NCI-H2227 (cell line): ENCODE data around the gene BCL11B.

Source experiments
- DNase-seq: peaks from one replicate; lab custom pipeline; 2025; ENCODE audit not compliant: unreplicated experiment; lab: John Stamatoyannopoulos, UW

BCL11B gene

DNA sequence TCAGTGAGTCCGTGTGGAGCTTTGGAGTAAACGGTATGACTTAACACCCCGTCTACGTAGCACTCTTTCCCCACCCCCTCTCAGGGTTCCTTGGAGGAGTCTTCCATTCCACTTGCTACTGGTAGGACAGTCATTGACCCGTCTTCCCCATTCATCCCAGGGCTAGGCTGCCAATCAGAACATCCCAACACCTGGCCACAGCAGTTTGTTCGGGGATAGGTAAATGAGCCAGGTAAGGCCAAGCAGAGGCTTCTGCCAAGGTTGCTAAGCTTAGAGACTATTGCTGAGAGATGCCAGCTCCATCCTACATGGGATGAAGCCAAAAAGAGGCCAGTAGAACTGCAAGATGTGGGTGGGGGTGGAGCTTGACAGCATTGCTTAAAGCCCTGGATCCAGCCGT is 130.8 kb downstream of the BCL11B start:
- no peak for DNase-seq

DNA sequence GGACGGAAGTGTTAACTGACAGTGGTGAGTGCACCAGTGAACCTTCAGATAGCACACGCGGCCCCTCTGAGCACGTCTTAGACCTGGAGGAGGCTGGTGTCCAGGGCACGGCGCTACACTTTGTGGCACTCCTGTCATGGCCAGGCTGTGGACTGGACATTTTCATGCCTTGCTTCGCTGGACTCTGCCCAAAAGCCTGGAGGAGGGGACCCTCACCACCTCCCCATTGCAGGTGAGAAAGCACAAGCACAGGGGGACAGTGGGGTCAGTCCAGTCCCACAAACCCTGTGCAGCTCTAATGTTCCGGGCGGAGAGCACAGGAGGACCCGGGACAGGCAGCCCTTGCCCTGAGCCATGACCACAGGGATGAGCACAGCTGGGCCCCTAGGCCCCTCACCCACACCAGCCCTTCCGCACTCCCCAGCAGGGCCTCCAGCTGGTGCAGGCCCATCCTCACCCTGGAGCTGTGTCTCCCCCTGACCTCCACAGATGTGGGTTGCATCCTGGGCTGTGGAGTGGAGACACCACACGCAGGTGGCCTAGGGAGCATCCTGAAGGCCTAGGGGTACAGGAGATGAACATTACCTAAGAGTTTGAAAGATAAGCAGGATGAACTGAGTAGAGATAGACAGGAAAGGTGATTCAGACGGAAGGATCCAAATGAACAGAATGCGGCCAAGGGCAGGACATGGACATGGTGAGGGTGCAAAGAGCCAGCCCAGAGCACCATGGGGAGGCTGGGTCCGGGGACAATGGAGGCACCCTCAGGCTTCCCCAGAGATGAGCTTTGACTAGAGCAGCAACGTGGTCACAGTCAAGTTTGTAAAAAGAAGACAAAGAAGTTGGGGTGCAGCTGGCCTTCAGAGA is 132.8 kb downstream of the BCL11B start:
- no peak for DNase-seq

DNA sequence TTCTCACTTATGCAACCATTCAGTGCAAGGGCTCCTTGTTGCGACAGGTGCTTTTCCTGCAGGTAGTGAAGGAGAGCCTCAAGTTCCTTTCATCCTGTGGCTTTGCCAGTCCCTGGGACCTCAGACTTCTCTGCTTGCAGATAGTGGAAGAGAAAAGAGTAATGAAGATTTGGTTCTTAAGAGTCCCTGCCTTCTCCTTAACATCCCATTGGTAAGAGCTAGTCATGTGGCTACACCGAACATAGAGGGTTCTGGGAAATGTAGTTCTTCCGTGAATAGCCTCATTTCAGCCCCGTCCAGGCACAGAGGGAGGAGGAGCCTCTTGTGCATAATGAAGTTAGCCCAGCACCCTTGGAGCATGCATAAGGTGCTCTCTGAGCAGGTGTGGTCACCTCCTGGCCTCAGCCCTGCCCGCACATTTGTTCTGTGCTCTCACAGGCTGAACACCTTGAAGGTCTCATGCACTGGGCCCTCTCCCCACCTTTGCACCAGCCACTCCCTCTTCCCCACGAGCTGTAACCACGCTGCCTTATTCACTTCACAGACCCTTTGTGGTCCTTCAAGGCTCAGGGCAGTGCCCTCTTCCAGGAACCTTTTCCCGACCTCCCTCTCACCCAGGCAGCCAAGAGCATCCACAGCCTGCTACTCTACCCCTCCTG is 134.0 kb downstream of the BCL11B start:
- DNase-seq = no peak

DNA sequence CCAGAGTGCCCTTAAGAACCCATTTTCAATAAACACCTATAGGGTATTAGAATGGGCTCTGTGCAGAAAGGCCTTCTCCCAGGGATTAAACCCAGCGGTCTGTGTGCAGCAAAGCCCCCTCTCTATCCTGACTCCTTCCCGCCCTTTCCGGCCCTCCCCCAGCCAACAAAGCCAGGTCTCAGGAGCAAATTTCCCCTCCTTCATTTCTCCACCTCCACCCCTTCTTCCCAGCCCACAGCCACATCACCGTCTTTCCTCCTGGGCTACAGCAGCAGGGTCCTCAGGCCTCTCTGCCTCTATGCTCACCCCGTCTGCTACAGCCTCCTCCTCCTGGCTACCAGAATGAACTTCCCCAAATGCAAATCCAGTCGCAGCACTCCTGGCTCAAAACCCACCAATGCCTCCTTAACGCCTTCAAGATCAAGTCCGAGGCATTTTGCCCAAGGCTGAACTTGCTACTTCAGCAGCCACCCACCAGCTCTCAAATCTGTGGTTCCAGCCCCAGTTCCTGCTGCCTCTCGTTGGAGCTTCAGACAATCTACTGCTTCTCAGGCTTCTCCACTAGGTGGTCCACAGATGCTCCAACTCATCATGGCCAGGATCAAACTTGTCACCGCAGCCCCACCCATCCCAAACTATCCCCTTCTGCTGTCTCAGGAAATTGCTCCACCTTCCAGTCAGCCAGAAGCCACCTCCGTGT is 134.8 kb downstream of the BCL11B start:
- DNase-seq = no peak

DNA sequence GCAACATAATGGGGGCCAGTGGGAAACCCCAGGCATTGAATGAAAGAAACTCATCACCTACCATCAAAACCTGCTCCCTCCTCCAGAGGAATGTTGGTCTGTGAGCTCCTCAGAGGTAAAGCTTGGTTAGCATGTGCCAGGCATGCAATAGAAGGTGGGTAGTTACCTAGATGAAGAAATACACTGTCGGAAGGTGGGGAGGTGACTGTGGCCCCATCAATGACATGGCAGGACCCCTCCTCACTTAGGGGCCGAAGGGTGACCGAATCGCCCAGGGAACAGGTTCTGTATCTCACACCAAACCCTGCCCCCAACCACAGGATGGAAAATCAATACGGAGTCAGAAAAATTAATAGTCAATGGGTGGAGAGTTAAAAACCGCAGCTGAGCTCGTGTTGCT is 135.6 kb downstream of the BCL11B start:
- DNase-seq = no peak

DNA sequence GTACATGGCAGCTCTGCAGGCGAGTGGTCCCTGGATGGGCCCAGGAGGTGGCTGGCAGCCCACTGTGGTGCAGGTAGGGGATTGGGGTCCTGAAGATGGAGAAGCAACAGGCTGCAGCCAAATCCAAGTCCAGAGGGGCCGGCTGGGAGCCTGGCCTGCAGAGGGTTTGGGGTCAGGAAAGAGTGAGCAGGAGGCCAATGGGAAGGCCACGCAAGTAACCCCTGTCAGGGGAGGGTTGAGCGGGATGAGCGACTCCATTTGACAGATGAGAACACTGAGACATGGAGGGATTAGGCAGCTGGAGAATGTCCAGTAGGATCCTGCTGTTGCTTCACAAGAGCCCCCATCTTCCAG is 136.0 kb downstream of the BCL11B start:
- DNase-seq = no peak

DNA sequence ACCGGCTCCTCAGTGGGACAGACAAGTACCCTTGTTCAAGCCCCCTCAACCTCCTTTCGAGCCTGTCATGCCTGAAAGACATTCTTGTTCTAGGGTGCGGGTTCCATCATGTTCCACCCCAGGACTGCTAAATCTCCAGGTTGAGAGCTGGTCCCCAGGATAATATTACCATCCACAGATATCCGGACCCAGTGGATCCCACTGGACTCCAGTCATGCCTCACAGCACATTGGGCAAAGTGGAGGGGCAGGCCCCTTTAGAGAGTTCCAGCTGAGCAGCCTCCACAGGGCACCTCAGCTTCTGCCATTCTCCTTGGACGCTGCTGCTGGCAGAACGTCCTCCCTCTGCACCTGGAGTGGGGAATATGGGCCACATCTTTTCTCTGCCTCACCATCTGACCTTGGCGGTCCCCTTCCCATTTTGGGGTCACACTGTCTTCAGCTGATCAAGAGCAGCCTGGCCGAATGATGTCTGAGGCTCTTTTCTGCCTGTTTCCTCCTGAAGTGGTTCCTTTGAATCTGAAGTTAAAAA is 137.4 kb downstream of the BCL11B start:
- DNase-seq = no peak

DNA sequence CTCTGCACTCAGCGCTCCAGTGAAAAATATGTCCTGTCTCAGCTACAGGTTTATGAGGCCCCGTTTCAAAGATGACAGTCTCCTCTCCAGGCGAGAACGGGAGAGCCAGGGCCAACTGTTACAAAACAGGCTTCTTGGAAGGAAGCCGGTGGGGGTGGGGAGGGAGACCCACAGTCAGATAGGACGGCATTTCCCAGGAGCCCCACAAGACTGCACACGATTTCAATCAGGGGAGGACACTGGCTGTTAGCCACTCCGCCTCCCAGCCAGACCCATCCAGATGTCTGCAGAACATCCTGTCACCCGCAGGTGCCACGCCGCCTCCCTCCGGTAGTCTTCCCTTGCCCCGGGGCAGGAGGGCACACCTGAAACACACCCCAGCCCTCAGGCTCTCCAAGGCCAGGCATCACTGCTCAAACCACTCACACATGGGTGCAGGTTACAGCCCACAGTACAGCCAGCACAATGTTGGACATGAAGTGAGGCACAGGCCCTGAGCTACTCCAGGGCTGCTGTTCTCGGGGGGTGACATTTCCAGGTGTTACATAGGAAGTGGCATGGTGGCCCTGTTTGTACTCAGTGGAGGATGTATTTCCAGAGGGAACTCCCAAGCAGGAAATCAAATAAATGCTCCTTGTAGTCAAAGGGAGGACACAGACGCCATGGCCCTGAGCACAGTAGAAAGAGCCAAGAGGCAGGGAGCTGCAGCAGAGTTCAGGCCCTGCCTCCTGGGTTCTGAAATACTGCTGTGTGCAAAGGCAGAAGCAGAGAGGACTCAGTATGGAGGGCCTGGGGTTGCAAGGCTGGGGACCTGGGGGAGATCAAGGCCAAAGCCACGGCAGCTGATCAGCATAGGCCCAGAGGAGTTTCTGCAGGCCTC is 138.1 kb downstream of the BCL11B start:
- no peak for DNase-seq

DNA sequence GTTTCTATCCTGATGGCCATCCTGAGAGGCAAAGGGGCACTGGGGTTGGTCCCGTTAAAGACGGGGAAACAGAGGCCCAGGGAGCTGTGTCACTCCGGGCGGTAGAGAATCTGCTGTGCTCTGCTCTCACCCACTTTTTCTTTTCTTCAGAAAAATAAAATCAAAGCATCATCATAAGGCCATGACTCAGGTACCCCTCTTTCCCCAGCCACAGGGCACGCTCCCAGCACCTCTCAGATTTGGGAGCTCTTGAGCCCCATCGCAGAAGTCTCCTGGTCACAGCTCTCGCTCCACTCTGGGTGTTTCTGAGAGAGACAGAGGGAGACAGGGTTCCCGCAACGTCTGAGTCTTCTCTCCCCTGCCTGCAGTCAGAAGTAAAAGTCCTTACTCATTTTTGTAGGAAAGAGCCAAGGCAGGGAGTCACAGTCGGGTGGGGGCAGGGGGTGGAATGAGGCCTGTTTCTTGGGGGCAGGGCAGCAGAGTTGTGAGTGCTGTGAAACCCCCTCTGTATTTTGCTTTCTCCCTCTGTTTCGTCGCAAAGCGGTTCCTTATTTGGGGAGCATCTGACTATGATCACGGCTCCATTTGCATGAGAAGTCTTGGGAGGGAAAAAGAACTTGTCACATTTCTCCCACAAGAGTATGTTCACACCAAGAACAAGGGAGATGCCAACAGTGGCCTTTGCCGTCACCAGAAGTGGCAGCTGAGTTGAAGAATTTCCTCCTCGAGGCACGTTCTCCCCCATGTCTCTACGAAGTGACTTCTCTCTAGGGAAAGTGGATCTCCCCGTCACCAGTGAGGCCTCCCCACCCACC is 139.0 kb downstream of the BCL11B start:
- DNase-seq = no peak

DNA sequence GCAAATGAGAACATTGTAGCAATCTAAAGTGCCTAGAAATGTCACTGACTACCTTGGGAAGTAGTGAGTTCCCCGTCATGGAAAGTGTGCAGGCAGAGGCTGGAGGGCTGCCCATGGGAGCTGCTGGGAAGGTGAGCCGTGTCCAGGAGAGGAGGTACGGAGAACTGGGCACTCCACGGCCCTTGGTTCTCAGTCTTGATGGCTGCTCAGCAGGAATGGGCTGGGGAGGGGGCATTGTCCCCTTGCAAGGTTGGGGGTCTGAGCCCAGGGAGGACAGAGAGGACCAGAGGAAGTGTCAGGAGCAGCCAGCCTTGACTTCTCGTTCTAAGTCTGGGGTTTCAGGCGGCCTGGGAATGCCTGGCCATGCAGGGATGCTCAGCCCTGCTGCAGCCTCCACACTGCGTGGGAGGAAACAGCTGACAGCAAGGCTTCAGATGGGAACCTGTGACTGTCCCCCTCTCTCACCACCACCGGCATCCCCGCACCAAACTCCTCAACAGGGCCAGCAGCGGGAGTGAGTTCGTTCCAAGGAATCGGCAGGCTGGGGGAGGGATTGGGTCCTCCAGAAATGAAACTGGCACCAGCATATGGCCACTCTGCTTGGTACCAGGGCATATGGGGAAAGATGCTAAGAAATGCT is 140.2 kb downstream of the BCL11B start:
- DNase-seq = no peak

DNA sequence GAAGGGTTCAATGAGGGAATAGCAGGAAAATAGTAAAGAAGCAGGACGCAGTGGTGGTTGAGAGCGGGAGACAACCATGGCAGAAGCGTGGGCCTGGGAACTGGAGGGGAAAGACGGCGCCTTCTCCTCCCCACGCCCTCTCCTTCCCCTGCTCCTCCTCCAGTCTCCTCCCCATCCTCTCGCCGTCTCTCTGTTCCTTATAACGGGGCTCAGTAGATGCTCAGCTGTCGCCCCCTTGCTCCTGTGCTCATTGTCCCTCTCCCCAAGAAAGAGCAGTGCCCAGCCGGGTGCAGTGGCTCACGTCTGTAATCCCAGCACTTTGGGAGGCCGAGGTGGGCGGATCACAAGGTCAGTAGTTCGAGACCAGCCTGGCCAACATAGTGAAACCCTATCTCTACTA is 142.0 kb downstream of the BCL11B start:
- no peak for DNase-seq

DNA sequence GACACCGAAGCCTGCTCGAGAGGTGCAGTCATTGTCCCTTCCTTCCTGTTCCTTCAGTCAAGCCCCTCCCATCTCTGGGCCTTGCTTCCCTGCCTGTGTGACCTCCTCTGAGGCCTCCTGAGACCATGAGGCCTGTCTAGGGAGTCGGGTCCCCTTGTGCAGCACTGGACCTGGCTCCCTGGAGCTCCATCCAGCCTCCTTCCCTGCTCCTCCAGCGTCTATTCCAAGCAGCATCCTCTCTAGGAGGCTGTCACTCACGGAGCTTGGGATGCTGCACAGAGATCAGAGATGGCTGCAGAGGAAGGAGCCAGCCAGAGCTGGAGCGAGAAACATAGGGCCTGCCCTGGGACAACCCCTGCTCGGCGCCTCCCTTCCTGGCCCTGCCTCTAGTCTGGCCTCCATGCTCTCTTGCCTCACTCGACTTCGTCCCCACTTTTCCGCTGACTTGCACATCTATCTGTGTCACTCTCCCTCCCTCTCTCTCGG is 142.7 kb downstream of the BCL11B start:
- no peak for DNase-seq

DNA sequence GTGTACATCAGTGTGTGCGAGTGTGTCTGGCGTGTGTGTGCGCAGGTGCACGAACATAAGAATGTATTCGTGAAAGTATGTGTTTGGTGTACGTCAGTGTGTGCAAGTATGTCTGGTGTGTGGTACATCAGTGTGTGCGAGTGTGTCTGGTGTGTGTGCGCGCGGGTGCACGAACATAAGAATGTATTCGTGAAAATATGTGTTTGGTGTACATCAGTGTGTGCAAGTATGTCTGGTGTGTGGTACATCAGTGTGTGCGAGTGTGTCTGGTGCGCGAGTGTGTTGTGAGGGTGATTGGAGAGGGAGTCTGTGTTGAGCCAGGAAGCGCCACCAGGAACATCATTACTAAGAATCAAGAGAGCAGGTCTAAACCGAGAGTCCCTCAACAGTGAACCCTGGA is 143.8 kb downstream of the BCL11B start:
- DNase-seq = no peak

DNA sequence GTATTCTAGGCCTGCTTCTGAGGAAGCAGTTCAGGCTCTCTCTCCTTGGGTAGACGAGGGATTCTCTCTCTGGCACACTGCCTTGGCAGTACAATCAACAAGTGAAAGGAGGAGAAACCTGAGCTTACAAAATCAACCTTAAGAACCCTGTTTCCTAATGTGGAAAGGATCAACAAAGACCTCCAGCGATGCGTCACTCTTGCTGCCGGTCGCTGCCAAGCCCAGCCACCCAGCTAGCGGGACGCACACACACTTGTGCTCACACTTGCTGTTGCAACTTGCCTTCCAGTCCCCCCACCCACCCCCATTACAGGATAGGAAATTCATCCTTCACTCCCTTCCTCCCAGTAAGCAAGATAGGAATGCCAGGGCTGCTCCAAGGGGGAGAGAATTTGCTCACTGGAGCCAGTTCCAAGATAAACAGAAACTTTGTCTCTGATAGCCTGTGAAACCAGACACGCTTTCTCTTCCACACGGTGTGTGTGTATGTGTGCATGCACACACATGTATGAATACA is 144.3 kb downstream of the BCL11B start:
- no peak for DNase-seq

DNA sequence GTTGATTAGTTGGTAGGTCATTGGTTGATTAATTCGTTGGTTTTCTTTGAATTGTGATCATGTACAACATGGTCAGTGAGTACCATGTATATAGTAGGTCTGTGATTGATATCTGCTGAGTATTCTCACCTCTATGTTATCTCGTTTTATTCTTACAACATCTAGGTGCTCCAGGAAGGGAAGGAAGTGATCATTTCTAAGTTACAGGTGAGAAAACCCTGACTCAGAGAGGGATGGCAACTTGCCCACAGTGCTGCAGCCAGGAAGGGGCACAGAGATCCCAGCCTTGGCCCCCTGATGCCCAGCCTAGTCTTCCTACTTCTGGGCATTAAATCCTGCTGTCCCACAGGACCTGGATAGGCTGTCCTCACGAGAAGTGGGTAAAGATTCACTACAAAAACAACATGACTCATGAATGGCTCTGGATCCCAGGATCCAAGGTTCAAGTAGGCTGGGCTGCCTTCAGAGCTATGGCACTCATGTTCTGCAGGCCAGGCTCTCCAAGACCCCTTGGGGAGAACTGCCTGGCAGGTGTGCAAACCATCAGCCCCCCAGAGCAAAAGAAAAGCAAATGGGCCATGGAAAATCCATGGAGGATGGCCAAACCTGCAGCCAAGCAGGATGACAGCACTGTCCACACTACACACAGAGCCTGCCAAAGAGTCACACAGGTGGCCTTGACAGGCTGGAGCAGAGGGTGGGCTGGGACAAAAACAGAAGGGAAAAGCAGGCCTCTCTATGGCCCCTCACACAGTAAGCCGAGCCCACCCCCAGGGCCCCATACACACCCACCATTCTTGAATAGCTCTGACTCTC is 146.2 kb downstream of the BCL11B start:
- DNase-seq = no peak

DNA sequence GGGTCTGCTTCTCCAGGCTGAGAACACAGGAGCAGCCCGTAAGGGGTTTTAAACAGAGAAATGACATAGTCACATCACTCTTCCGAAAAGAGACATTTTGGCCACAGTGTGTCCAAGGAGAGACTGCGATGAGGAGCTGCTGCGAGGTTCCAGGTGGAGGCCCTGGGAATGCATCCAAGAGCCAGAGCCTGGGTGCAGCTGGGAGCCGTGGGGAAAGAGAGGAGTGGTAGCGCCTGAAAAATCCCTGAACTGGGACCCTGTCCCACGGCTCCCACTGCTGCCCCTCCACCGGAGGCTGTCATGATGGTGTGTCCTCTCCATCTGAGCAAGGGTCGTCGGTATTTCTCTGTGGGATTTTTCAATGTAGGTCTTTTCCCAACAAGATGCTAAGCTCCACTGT is 146.9 kb downstream of the BCL11B start:
- no peak for DNase-seq

DNA sequence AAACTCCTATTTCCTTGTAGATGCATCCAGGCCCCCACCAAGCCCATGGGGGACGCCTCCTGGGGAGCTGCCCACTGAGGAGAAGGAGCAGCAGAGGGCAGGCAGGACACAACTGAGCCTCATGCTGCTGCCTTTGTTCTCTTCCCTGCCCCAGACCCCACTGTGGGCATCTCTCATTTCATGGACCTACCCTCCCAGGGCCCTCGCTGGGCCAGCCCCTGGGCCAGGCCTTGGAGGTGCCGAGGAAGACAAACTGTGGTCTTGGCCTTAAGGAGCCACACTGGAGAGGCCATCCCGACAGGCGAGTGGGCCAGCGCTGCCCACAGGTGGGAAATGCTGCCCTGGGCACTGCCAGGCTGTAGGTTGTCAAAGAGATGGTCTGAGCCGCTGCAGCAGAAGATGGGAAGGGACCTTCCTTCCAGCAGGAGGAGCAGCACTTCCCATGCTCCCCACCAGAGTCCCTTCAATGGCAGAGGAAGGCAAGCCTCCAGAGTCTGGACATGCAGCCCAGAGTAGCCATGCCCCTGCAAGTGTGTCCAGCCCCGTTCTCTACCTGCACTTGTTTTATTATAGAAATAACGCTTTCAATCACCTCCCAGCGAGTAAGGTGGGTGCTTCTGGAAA is 147.4 kb downstream of the BCL11B start:
- no peak for DNase-seq
